Neuronal stem cell (in vitro differentiated cells): Measurements from ENCODE around the gene MAPKAP1.

Experiments
- DNase-seq: peaks from one replicate; pipeline ENCODE4 v3.0.0-alpha.2; 2013; ENCODE audit warnings: low spot score
- H2AFZ ChIP-seq: one replicate; pipeline ENCODE4 v1.6.1; 2013; ENCODE audit warnings: mild to moderate bottlenecking, low read length, inconsistent platforms
- H2AK5ac ChIP-seq: 2 replicates; pipeline ENCODE4 v1.6.1; 2013; ENCODE audit warnings: low read depth, mild to moderate bottlenecking, inconsistent platforms, low read length, moderate library complexity, mixed read lengths
- H2BK120ac ChIP-seq: 2 replicates; pipeline ENCODE4 v1.6.1; 2013; ENCODE audit warnings: low read depth, mild to moderate bottlenecking, inconsistent platforms, low read length, moderate library complexity, mixed read lengths
- H2BK12ac ChIP-seq: one replicate; pipeline ENCODE4 v1.6.1; 2013; ENCODE audit warnings: low read length, inconsistent platforms
- H2BK15ac ChIP-seq: 2 replicates; pipeline ENCODE4 v1.6.1; 2013; ENCODE audit warnings: mild to moderate bottlenecking, low read length, inconsistent platforms, mixed read lengths
- H2BK5ac ChIP-seq: one replicate; pipeline ENCODE4 v1.6.1; 2013; ENCODE audit warnings: inconsistent platforms, mild to moderate bottlenecking, low read length, moderate library complexity
- H3K14ac ChIP-seq: one replicate; pipeline ENCODE4 v1.6.1; 2013; ENCODE audit warnings: low read length, inconsistent platforms
- H3K18ac ChIP-seq: 2 replicates; pipeline ENCODE4 v1.6.1; 2013; ENCODE audit warnings: low read length, inconsistent platforms
- H3K23ac ChIP-seq: 2 replicates; pipeline ENCODE4 v1.6.1; 2013; ENCODE audit warnings: low read depth, mild to moderate bottlenecking, mixed read lengths, low read length, inconsistent platforms; ENCODE audit not compliant: poor library complexity
- H3K27ac ChIP-seq: replicated peaks from 3 replicates; pipeline ENCODE4 v1.5.1; 2013; ENCODE audit warnings: low read length, inconsistent platforms
- H3K27me3 ChIP-seq, 3 experiments: 2 replicates each; pipeline ENCODE4 v1.6.1; 2013; ENCODE audit warnings: low read length in 3 of 3, mild to moderate bottlenecking in 2 of 3, inconsistent platforms in 1 of 3, low read depth in 1 of 3, mixed read lengths in 1 of 3, moderate library complexity in 1 of 3; ENCODE audit not compliant: control insufficient read depth in 3 of 3, insufficient read depth in 3 of 3
- H3K36me3 ChIP-seq, 2 donors: replicated peaks in 1 of 2; 2 replicates each; pipeline ENCODE4 v1.6.1; 2013; ENCODE audit warnings: low read length in 2 of 2; ENCODE audit not compliant: control insufficient read depth in 2 of 2, insufficient read depth in 2 of 2
- H3K4ac ChIP-seq: 2 replicates; pipeline ENCODE4 v1.6.1; 2013; ENCODE audit warnings: inconsistent platforms, mild to moderate bottlenecking, low read length, moderate library complexity
- H3K4me1 ChIP-seq, 2 donors: 1 replicate in 1 of 2; 2 replicates in 1 of 2; pipeline ENCODE4 v1.6.1; 2013; ENCODE audit warnings: low read length in 2 of 2, low read depth in 1 of 2; ENCODE audit not compliant: control insufficient read depth in 2 of 2, insufficient read depth in 1 of 2
- H3K4me2 ChIP-seq: one replicate; pipeline ENCODE4 v1.6.1; 2013; ENCODE audit warnings: mild to moderate bottlenecking, low read length, inconsistent platforms; ENCODE audit not compliant: insufficient read depth, poor library complexity, severe bottlenecking
- H3K4me3 ChIP-seq, 2 donors: 2 replicates each; pipeline ENCODE4 v1.5.1; 2013; ENCODE audit warnings: low read length in 2 of 2, mild to moderate bottlenecking in 2 of 2, inconsistent platforms in 1 of 2, moderate library complexity in 1 of 2
- H3K79me1 ChIP-seq: one replicate; pipeline ENCODE4 v1.6.1; 2013; ENCODE audit warnings: low read depth, mild to moderate bottlenecking, inconsistent platforms, low read length, moderate library complexity
- H3K9ac ChIP-seq: one replicate; pipeline ENCODE4 v1.6.1; 2013; ENCODE audit warnings: mild to moderate bottlenecking, low read depth, low read length, inconsistent platforms; ENCODE audit not compliant: poor library complexity
- H3K9me3 ChIP-seq, 2 donors: replicated peaks in 1 of 2; 2 replicates each; pipeline versions ENCODE3 to v1.6.1; 2013; ENCODE audit warnings: low read length in 2 of 2, mild to moderate bottlenecking in 2 of 2, inconsistent platforms in 1 of 2, low read depth in 1 of 2, mixed read lengths in 1 of 2, moderate library complexity in 1 of 2; ENCODE audit not compliant: control insufficient read depth in 2 of 2, insufficient read depth in 1 of 2
- H4K8ac ChIP-seq: one replicate; pipeline ENCODE4 v1.6.1; 2013; ENCODE audit warnings: low read depth, mild to moderate bottlenecking, inconsistent platforms, low read length, moderate library complexity
- H4K91ac ChIP-seq: one replicate; pipeline ENCODE4 v1.6.1; 2013; ENCODE audit warnings: low read length, low read depth, mild to moderate bottlenecking, inconsistent platforms; ENCODE audit not compliant: poor library complexity
- WGBS, 2 donors: extraction: QIAGEN DNeasy Blood & Tissue Kit; methylation state at CpG; one replicate each; pipeline ENCODE4 v1.1.7; 2013; ENCODE audit warnings: missing lambda C conversion rate in 2 of 2, mixed read lengths in 1 of 2; ENCODE audit not compliant: insufficient read length in 2 of 2, insufficient replicate concordance in 1 of 2; ENCODE audit errors: extremely low coverage in 2 of 2; 5-methylcytosine and 5-hydroxymethylcytosine counted together

The MAPKAP1 gene

DNA sequence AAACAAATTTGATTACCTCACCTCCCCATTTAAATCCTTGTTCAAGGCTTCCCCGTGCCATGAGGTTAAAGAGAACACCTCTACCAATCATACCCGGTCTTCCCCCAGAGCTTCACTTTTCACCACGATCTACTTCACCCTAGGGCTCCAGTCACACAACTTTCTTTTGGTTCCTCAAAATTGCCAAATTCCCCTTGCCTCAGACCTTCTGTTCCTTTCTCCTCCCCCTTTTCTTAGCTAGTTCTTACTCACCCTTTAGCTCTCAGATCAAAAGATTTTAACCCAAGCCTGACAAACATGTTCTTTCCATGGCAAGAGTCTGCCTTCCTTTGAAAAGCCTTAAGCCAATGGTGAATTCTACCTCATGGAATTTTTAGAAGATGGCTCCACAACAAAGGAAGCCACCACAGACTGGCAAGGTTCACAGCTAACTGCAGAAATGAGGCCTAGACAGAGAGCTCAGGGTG lies 56.7 kb downstream of the MAPKAP1 start:
- H2AFZ ChIP-seq: no peak overlapping the region
- H3K4me1 ChIP-seq: peaks cover 3 to 36% of the 10 kb centered on the region in 2 donors
- H2BK15ac ChIP-seq: no peak overlapping the region
- H2BK5ac ChIP-seq: no peak overlapping the region
- no peak overlapping the region for H3K4me2 ChIP-seq
- no peak overlapping the region for H2AK5ac ChIP-seq
- no peak overlapping the region for H3K23ac ChIP-seq
- H3K36me3 ChIP-seq: peaks cover 0 to 2% of the 10 kb centered on the region in 2 donors
- no peak overlapping the region for H3K14ac ChIP-seq
- no peak overlapping the region for H3K27ac ChIP-seq
- no peak overlapping the region for H3K9ac ChIP-seq
- no peak overlapping the region for H4K91ac ChIP-seq
- no peak for DNase-seq
- no peaks in the 10 kb centered on the region for H3K27me3 ChIP-seq
- H3K9me3 ChIP-seq: no peaks in the 10 kb centered on the region
- H2BK12ac ChIP-seq: no peak overlapping the region
- H3K18ac ChIP-seq: no peak overlapping the region
- no peak overlapping the region for H3K4ac ChIP-seq
- WGBS, 2 donors: no CpG with 5 or more reads among the region's 3 CpGs
- H3K4me3 ChIP-seq: no peak overlapping the region
- no peak overlapping the region for H2BK120ac ChIP-seq
- H4K8ac ChIP-seq: no peak overlapping the region
- peaks cover 3% of the 10 kb centered on the region for H3K79me1 ChIP-seq

DNA sequence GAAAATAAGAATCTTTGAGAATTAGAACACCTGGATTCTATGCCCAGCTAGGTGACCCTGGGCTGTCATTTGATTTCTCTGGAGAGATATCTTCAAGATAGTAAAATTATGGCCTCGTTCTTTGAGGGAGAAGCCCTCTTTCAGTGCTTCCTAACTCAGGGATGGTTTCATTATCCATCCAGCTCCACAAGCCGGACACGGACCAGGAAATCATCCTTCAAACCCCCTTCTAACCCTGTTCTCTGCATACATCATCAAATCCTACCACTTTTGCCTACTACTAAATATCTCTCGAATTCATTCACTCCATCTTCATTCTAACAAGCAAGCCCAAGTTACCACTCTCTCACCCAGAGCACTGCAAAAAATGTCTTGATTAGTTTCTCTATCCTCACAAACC lies 57.2 kb downstream of the MAPKAP1 start:
- Histone ChIP-seq H3K4ac (no peak overlapping the region), H3K27me3 (no peaks in the 10 kb centered on the region), H3K79me1 (peaks cover 3% of the 10 kb centered on the region), H3K4me1 (peaks cover 6 to 40% of the 10 kb centered on the region in 2 donors), H2BK12ac (no peak overlapping the region), H2AK5ac (no peak overlapping the region), H2AFZ (no peak overlapping the region), H2BK120ac (no peak overlapping the region), H3K4me2 (no peak overlapping the region), H3K14ac (no peak overlapping the region), H4K8ac (no peak overlapping the region), H4K91ac (no peak overlapping the region), H2BK5ac (no peak overlapping the region), H3K4me3 (no peak overlapping the region), H3K36me3 (peaks cover 0 to 2% of the 10 kb centered on the region in 2 donors), H2BK15ac (no peak overlapping the region), H3K9me3 (no peaks in the 10 kb centered on the region), H3K23ac (no peak overlapping the region), H3K27ac (no peak overlapping the region), H3K9ac (no peak overlapping the region), H3K18ac (no peak overlapping the region)
- 100% methylated on average over 1 of the region's 4 CpGs for WGBS, 2 donors
- DNase-seq: no peak

DNA sequence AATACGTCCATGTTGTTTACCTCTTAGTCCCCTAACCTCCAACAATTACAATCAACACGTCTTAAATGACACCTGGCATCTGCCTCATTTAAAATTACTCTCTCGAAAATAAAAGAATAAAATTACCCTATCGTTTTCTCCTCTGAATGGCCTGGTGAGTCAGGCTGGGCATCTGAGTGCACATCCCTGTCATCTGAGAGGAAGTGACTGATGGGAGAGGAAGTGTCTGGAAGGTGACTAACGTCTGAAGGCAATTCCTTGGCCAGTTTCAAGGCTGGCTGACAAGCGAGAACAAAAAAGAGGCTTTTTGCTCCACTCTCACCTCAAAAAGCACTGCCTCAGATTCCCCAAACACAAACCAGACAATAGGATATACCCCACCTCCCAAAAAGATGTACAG lies 57.7 kb downstream of the MAPKAP1 start:
- no peak for DNase-seq
- H2BK5ac ChIP-seq: no peak overlapping the region
- H3K4me3 ChIP-seq: no peak overlapping the region
- H3K27ac ChIP-seq: no peak overlapping the region
- no peaks in the 10 kb centered on the region for H3K9me3 ChIP-seq
- H3K4ac ChIP-seq: no peak overlapping the region
- H2AK5ac ChIP-seq: no peak overlapping the region
- no peak overlapping the region for H2BK15ac ChIP-seq
- peaks cover 3% of the 10 kb centered on the region for H3K79me1 ChIP-seq
- no peak overlapping the region for H2AFZ ChIP-seq
- no peaks in the 10 kb centered on the region for H3K27me3 ChIP-seq
- no peak overlapping the region for H3K4me2 ChIP-seq
- H2BK12ac ChIP-seq: no peak overlapping the region
- WGBS, 2 donors: 100% methylated on average over 3 of the region's 6 CpGs; no CpG with 5 or more reads in 1 of the 2 donors
- H3K18ac ChIP-seq: no peak overlapping the region
- H4K91ac ChIP-seq: no peak overlapping the region
- H3K14ac ChIP-seq: no peak overlapping the region
- H3K36me3 ChIP-seq: peaks cover 0 to 2% of the 10 kb centered on the region in 2 donors
- H2BK120ac ChIP-seq: no peak overlapping the region
- H3K9ac ChIP-seq: no peak overlapping the region
- no peak overlapping the region for H4K8ac ChIP-seq
- peaks cover 6 to 41% of the 10 kb centered on the region in 2 donors for H3K4me1 ChIP-seq
- H3K23ac ChIP-seq: no peak overlapping the region

DNA sequence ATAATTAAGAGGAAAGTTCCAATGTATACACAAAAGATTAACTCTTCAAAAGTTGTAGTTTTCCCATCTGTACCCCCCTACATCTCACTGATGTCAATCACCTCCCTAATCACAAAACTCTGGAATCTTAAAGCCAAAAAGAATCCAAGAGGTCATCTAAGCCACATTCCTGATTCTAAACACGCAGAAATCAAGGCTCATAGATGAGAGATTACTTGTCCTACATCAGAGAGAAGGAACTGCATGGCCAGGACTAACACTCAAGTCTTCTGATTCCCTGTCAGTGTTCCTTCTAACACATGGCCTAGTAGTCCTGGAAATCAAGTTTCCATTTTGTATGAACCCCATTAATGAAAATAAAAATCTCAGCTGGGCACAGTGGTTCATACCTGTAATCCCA lies 58.7 kb downstream of the MAPKAP1 start:
- Histone ChIP-seq H3K4me1 (peaks cover 3 to 33% of the 10 kb centered on the region in 2 donors), H3K23ac (no peak overlapping the region), H4K91ac (no peak overlapping the region), H2BK120ac (no peak overlapping the region), H3K9ac (no peak overlapping the region), H3K36me3 (peaks cover 0 to 2% of the 10 kb centered on the region in 2 donors), H3K4ac (no peak overlapping the region), H2BK5ac (no peak overlapping the region), H3K9me3 (no peaks in the 10 kb centered on the region), H4K8ac (no peak overlapping the region), H2BK12ac (no peak overlapping the region), H3K4me3 (no peak overlapping the region), H3K18ac (no peak overlapping the region), H3K4me2 (no peak overlapping the region), H2AFZ (no peak overlapping the region), H3K27me3 (no peaks in the 10 kb centered on the region), H2BK15ac (no peak overlapping the region), H2AK5ac (no peak overlapping the region), H3K14ac (no peak overlapping the region), H3K27ac (peak overlapping the region; percentile 36), H3K79me1 (peaks cover 3% of the 10 kb centered on the region)
- no peak for DNase-seq
- no CpG with 5 or more reads among the region's 1 CpG for WGBS, 2 donors
